IMR-90 (cell line): ENCODE measurements around the gene ZDHHC4. TPM values are rescaled to one million over a fixed set of nuclear protein-coding genes. Genes with fewer than 3 reads are reported as not detected.

Experiments used
- ATAC-seq: fragments of 200-7000 bp; cut with Tn5 transposase; 2 replicates; pipeline ENCODE4 v1.9.1; 2020; ENCODE audit warnings: low read depth, mild to moderate bottlenecking, moderate library complexity
- BruUV-seq: library from RNA; stranded (reverse); fragments of 400-500 nt; replicated peaks from 2 replicates; lab custom pipeline; 2021; lab: Mats Ljungman, UMichigan
- CTCF ChIA-PET: fragments of 300-600 bp; formaldehyde crosslinking; extraction: SDS; loops from one replicate; lab custom pipeline; 2021; ENCODE audit warnings: antibody characterized with exemption; lab: Yijun Ruan, JAX
- POLR2A ChIA-PET: fragments of 300-600 bp; sonication (Branson Sonifier 250); formaldehyde crosslinking; loops from one replicate; lab custom pipeline; 2022; ENCODE audit warnings: antibody characterized with exemption; ENCODE audit not compliant: unreplicated experiment; lab: Charles Lee
- DNase-seq: peaks from one replicate; pipeline ENCODE4 v3.0.0; 2013
- H2AFZ ChIP-seq: replicated peaks from 2 replicates; pipeline ENCODE3; 2013; ENCODE audit warnings: low read length, mild to moderate bottlenecking; ENCODE audit not compliant: poor library complexity
- H2AK5ac ChIP-seq: 2 replicates; pipeline ENCODE4 v1.6.1; 2013; ENCODE audit warnings: low read depth, low read length, inconsistent platforms
- H2AK9ac ChIP-seq: replicated peaks from 2 replicates; pipeline ENCODE3; 2013; ENCODE audit warnings: mild to moderate bottlenecking, low read depth, low read length, moderate library complexity; ENCODE audit not compliant: poor library complexity
- H2BK120ac ChIP-seq: 2 replicates; pipeline ENCODE4 v1.6.1; 2013; ENCODE audit warnings: low read depth, low read length, inconsistent platforms
- H2BK15ac ChIP-seq: 3 replicates; pipeline ENCODE4 v1.6.1; 2013; ENCODE audit warnings: low read depth, low read length, inconsistent platforms
- H2BK20ac ChIP-seq: 2 replicates; pipeline ENCODE4 v1.6.1; 2013; ENCODE audit warnings: low read depth, mild to moderate bottlenecking, inconsistent platforms, low read length, moderate library complexity
- H2BK5ac ChIP-seq: 2 replicates; pipeline ENCODE4 v1.6.1; 2013; ENCODE audit warnings: mild to moderate bottlenecking, low read depth, low read length, inconsistent platforms; ENCODE audit not compliant: poor library complexity, severe bottlenecking
- H3K14ac ChIP-seq: replicated peaks from 2 replicates; pipeline ENCODE4 v1.6.1; 2013; ENCODE audit warnings: low read depth, low read length, inconsistent platforms
- H3K18ac ChIP-seq: 2 replicates; pipeline ENCODE4 v1.6.1; 2013; ENCODE audit warnings: low read depth, low read length, control low read depth
- H3K23ac ChIP-seq: 2 replicates; pipeline ENCODE4 v1.6.1; 2013; ENCODE audit warnings: low read depth, low read length, inconsistent platforms
- H3K27ac ChIP-seq: 2 replicates; pipeline ENCODE4 v1.5.1; 2013; ENCODE audit warnings: mild to moderate bottlenecking, control low read depth, low read length; ENCODE audit not compliant: insufficient read depth
- H3K27me3 ChIP-seq: 2 replicates; pipeline ENCODE4 v1.6.1; 2013; ENCODE audit warnings: low read length; ENCODE audit not compliant: control insufficient read depth, insufficient read depth
- H3K36me3 ChIP-seq: 2 replicates; pipeline ENCODE4 v1.6.1; 2013; ENCODE audit warnings: low read length, mixed read lengths; ENCODE audit not compliant: control insufficient read depth, insufficient read depth
- H3K4ac ChIP-seq: 2 replicates; pipeline ENCODE4 v1.6.1; 2013; ENCODE audit warnings: low read depth, low read length, inconsistent platforms
- H3K4me1 ChIP-seq: 2 replicates; pipeline ENCODE4 v1.6.1; 2013; ENCODE audit warnings: low read length, mixed read lengths; ENCODE audit not compliant: control insufficient read depth, insufficient read depth
- H3K4me2 ChIP-seq: 2 replicates; pipeline ENCODE4 v1.6.1; 2013; ENCODE audit warnings: low read depth, mild to moderate bottlenecking, control low read depth, low read length, moderate library complexity
- H3K4me3 ChIP-seq: 2 replicates; pipeline ENCODE4 v1.5.1; 2013; ENCODE audit warnings: low read depth, mild to moderate bottlenecking, control low read depth, low read length, moderate library complexity; ENCODE audit not compliant: insufficient read depth
- H3K56ac ChIP-seq: 2 replicates; pipeline ENCODE4 v1.6.1; 2013; ENCODE audit warnings: low read length, inconsistent platforms; ENCODE audit not compliant: insufficient read depth; ENCODE audit errors: extremely low read depth
- H3K79me1 ChIP-seq, 2 experiments: 2 replicates each; pipeline ENCODE4 v1.6.1; 2013; ENCODE audit warnings: low read length in 2 of 2, inconsistent platforms in 1 of 2, low read depth in 1 of 2
- H3K9ac ChIP-seq: 2 replicates; pipeline ENCODE4 v1.6.1; 2013; ENCODE audit warnings: low read depth, low read length, control low read depth
- H3K9me1 ChIP-seq: 2 replicates; pipeline ENCODE4 v1.6.1; 2013; ENCODE audit warnings: low read length, inconsistent platforms; ENCODE audit not compliant: insufficient read depth
- H3K9me3 ChIP-seq: 2 replicates; pipeline ENCODE4 v1.6.1; 2013; ENCODE audit warnings: low read length; ENCODE audit not compliant: control insufficient read depth, insufficient read depth
- H4K20me1 ChIP-seq: 2 replicates; pipeline ENCODE4 v1.6.1; 2013; ENCODE audit warnings: low read length, inconsistent platforms; ENCODE audit not compliant: insufficient read depth
- H4K5ac ChIP-seq: 2 replicates; pipeline ENCODE4 v1.6.1; 2013; ENCODE audit warnings: mild to moderate bottlenecking, low read depth, low read length, control low read depth
- H4K8ac ChIP-seq, 2 experiments: 2 replicates each; pipeline ENCODE4 v1.6.1; 2013; ENCODE audit warnings: low read depth in 2 of 2, low read length in 2 of 2, control low read depth in 1 of 2, inconsistent platforms in 1 of 2
- H4K91ac ChIP-seq: 2 replicates; pipeline ENCODE4 v1.6.1; 2013; ENCODE audit warnings: low read depth, low read length, inconsistent platforms; ENCODE audit not compliant: insufficient read depth
- BHLHE40 ChIP-seq: fragments of 150-350 bp; IDR thresholded peaks from 2 replicates; pipeline ENCODE4 v1.6.1; 2016; ENCODE audit warnings: mild to moderate bottlenecking, low read depth, low read length
- CEBPB ChIP-seq: IDR thresholded peaks from 2 replicates; pipeline ENCODE4 v1.6.1; 2012; ENCODE audit warnings: low read depth, low read length, improper control_type of control experiment
- CHD1 ChIP-seq: IDR thresholded peaks from 2 replicates; pipeline ENCODE4 v1.6.1; 2012; ENCODE audit warnings: low read depth, low read length, improper control_type of control experiment
- FOS ChIP-seq: fragments of 150-350 bp; IDR thresholded peaks from 2 replicates; pipeline ENCODE4 v1.6.1; 2016; ENCODE audit warnings: low read depth, low read length
- MAFK ChIP-seq: IDR thresholded peaks from 2 replicates; pipeline ENCODE4 v1.6.1; 2012; ENCODE audit warnings: low read depth, low read length, improper control_type of control experiment
- MAZ ChIP-seq: IDR thresholded peaks from 2 replicates; pipeline ENCODE4 v1.6.1; 2012; ENCODE audit warnings: low read depth, mild to moderate bottlenecking, low read length, improper control_type of control experiment, moderate library complexity, borderline replicate concordance
- MXI1 ChIP-seq: IDR thresholded peaks from 2 replicates; pipeline ENCODE4 v1.6.1; 2012; ENCODE audit warnings: low read depth, mild to moderate bottlenecking, low read length, moderate library complexity, borderline replicate concordance
- NFE2L2 ChIP-seq: fragments of 150-350 bp; IDR thresholded peaks from 2 replicates; pipeline ENCODE4 v1.6.1; 2016; ENCODE audit warnings: low read depth, mild to moderate bottlenecking, low read length
- POLR2A ChIP-seq: IDR thresholded peaks from 2 replicates; pipeline ENCODE4 v1.6.1; 2012; ENCODE audit warnings: mild to moderate bottlenecking, low read depth, low read length
- RAD21 ChIP-seq: IDR thresholded peaks from 2 replicates; pipeline ENCODE4 v1.6.1; 2012; ENCODE audit warnings: low read length, improper control_type of control experiment
- RCOR1 ChIP-seq: IDR thresholded peaks from 2 replicates; pipeline ENCODE4 v1.6.1; 2012; ENCODE audit warnings: mild to moderate bottlenecking, low read length, improper control_type of control experiment; ENCODE audit not compliant: insufficient replicate concordance
- RFX5 ChIP-seq: IDR thresholded peaks from 2 replicates; pipeline ENCODE4 v1.8.0; 2012; ENCODE audit warnings: low read depth, mild to moderate bottlenecking, low read length, moderate library complexity
- SMC3 ChIP-seq: fragments of 150-350 bp; IDR thresholded peaks from 2 replicates; pipeline ENCODE4 v1.6.1; 2016; ENCODE audit warnings: low read depth, mild to moderate bottlenecking, antibody characterized with exemption, low read length, moderate library complexity
- WGBS, 2 experiments: methylation state at CpG; one replicate each; pipeline versions ENCODE4 v1.1.5 to v1.1.7; 2013; ENCODE audit warnings: missing lambda C conversion rate in 2 of 2; ENCODE audit not compliant: insufficient read length in 1 of 2; ENCODE audit errors: extremely low coverage in 2 of 2; 5-methylcytosine and 5-hydroxymethylcytosine counted together
- dilution Hi-C: fragments of 300-500 bp; cut with HindIII; formaldehyde crosslinking; loops from one replicate; pipeline ENCODE4 v1.14.3; 2018; ENCODE audit warnings: low sequenced_read_pairs; ENCODE audit not compliant: unreplicated experiment
- in situ Hi-C: fragments of 300-500 bp; cut with MboI; formaldehyde crosslinking; loops from 3 replicates; pipeline ENCODE4 v1.14.3; 2019; ENCODE audit warnings: low sequenced_read_pairs, inconsistent platforms, mixed read lengths
- intact Hi-C: fragments of 100-400 bp; cut with micrococcal nuclease; formaldehyde crosslinking; loops from 2 replicates; pipeline ENCODE4 v1.10.0; 2022
- polyA plus RNA-seq, 3 experiments: library from polyadenylated mRNA; depleted of rRNA; stranded (reverse); fragments of >200 nt; gene quantifications; 2 replicates each; pipeline ENCODE4 v1.2.3, GENCODE V29; 2012; ENCODE audit warnings: low replicate concordance in 1 of 3
- total RNA-seq: library from RNA; depleted of rRNA; stranded (reverse); fragments of >200 nt; gene quantifications from 2 replicates; pipeline ENCODE4 v1.2.3, GENCODE V29; 2012
- TF ChIP-seq, protein P1 (sequence below): conservative IDR thresholded peaks from 2 replicates; pipeline ENCODE4 v1.5.1; 2012; ENCODE audit warnings: mild to moderate bottlenecking, low read depth, low read length, improper control_type of control experiment
- TF ChIP-seq, protein P2 (sequence below): fragments of 150-350 bp; IDR thresholded peaks from 2 replicates; pipeline ENCODE4 v1.6.1; 2016; ENCODE audit warnings: low read depth, mild to moderate bottlenecking, low read length, moderate library complexity, borderline replicate concordance
- TF ChIP-seq, protein P3 (sequence below): fragments of 150-350 bp; IDR thresholded peaks from 2 replicates; pipeline ENCODE4 v1.6.1; 2017; ENCODE audit warnings: mild to moderate bottlenecking, antibody characterized with exemption, low read length, low read depth

The ZDHHC4 gene
- total and polyA plus RNA-seq, 2 of the 4 experiments (the other 2 are of a cell fraction) = 43.9 to 58.3 TPM

DNA sequence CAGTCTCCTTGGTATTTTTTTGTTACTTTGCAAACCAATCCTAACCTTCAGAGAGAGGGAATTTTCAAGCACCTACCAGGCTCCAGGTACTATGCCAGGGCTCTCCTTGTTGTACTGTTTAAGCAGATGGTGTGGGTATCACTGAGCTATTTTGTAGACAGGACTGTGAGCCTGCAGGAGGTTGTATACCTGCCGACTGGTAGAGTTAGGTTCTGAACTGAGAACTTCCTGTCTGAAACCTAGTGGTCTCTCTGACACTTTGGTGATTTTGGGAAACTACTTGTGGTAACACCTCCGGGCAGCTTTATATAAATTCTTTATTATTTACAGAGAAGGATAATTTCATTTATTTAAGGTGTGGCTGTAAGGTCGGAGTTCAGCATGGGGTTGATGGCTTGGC, 42.7 kb downstream of the ZDHHC4 start:
- Histone ChIP-seq H3K4ac (no peak overlapping the region), H2BK5ac (no peak overlapping the region), H2BK15ac (no peak overlapping the region), H2BK120ac (no peak overlapping the region), H3K27ac (no peak overlapping the region), H2AK5ac (no peak overlapping the region), H2BK20ac (no peak overlapping the region), H3K4me3 (no peak overlapping the region), H3K56ac (no peak overlapping the region), H3K9me1 (no peaks in the 10 kb centered on the region), H2AFZ (no peak overlapping the region), H4K20me1 (no peaks in the 10 kb centered on the region), H3K23ac (no peak overlapping the region), H3K18ac (no peak overlapping the region), H3K9me3 (no peaks in the 10 kb centered on the region), H3K36me3 (peaks cover 16% of the 10 kb centered on the region), H3K9ac (no peak overlapping the region), H3K4me2 (no peak overlapping the region), H3K14ac (no peak overlapping the region), H4K5ac (no peak overlapping the region), H3K27me3 (peaks cover 2% of the 10 kb centered on the region; the same call in 1 of the 2 replicates), H4K8ac (no peak overlapping the region), H3K4me1 (peaks cover 3% of the 10 kb centered on the region; the same call in 1 of the 2 replicates), H2AK9ac (no peak overlapping the region), H3K79me1 (no peaks in the 10 kb centered on the region), H4K91ac (no peak overlapping the region)
- no peak for ATAC-seq
- intact Hi-C loops (no loop called here), in situ Hi-C loops (no loop called here), dilution Hi-C loops (no loop called here)
- no CpG with 5 or more reads among the region's 3 CpGs for WGBS, 2 experiments
- ChIA-PET POLR2A (no interaction called here), CTCF (no interaction called here)
- no TSS peak for BruUV-seq
- no peak for DNase-seq
- no peak for TF ChIP-seq CEBPB
- TF ChIP-seq RFX5 = no peak
- TF ChIP-seq SMC3 = no peak
- no peak for TF ChIP-seq NFE2L2
- no peak for TF ChIP-seq POLR2A
- no peak for TF ChIP-seq CHD1
- TF ChIP-seq MAZ = no peak
- TF ChIP-seq MAFK = no peak
- no peak for TF ChIP-seq RAD21
- TF ChIP-seq, protein P1, sequence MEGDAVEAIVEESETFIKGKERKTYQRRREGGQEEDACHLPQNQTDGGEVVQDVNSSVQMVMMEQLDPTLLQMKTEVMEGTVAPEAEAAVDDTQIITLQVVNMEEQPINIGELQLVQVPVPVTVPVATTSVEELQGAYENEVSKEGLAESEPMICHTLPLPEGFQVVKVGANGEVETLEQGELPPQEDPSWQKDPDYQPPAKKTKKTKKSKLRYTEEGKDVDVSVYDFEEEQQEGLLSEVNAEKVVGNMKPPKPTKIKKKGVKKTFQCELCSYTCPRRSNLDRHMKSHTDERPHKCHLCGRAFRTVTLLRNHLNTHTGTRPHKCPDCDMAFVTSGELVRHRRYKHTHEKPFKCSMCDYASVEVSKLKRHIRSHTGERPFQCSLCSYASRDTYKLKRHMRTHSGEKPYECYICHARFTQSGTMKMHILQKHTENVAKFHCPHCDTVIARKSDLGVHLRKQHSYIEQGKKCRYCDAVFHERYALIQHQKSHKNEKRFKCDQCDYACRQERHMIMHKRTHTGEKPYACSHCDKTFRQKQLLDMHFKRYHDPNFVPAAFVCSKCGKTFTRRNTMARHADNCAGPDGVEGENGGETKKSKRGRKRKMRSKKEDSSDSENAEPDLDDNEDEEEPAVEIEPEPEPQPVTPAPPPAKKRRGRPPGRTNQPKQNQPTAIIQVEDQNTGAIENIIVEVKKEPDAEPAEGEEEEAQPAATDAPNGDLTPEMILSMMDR = no peak
- no peak for TF ChIP-seq BHLHE40
- TF ChIP-seq MXI1 = no peak
- TF ChIP-seq, protein P2, sequence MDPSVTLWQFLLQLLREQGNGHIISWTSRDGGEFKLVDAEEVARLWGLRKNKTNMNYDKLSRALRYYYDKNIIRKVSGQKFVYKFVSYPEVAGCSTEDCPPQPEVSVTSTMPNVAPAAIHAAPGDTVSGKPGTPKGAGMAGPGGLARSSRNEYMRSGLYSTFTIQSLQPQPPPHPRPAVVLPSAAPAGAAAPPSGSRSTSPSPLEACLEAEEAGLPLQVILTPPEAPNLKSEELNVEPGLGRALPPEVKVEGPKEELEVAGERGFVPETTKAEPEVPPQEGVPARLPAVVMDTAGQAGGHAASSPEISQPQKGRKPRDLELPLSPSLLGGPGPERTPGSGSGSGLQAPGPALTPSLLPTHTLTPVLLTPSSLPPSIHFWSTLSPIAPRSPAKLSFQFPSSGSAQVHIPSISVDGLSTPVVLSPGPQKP = no peak
- TF ChIP-seq RCOR1 = no peak
- TF ChIP-seq, protein P3, sequence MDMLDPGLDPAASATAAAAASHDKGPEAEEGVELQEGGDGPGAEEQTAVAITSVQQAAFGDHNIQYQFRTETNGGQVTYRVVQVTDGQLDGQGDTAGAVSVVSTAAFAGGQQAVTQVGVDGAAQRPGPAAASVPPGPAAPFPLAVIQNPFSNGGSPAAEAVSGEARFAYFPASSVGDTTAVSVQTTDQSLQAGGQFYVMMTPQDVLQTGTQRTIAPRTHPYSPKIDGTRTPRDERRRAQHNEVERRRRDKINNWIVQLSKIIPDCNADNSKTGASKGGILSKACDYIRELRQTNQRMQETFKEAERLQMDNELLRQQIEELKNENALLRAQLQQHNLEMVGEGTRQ = no peak
- no peak for TF ChIP-seq FOS
